H1 (cell line): ENCODE measurements around the gene CARD16. TPM values are rescaled to one million over a fixed set of nuclear protein-coding genes. Genes with fewer than 3 reads are reported as not detected.

ENCODE experiments used
- EP300 ChIP-seq, 2 experiments: IDR thresholded peaks; 1 replicate in 1 of 2; 2 replicates in 1 of 2; pipeline ENCODE4 v1.6.1; 2011 to 2012; ENCODE audit warnings: low read depth in 2 of 2, low read length in 2 of 2, mild to moderate bottlenecking in 2 of 2, borderline replicate concordance in 1 of 2, inconsistent platforms in 1 of 2, moderate library complexity in 1 of 2
- NRF1 ChIP-seq: IDR thresholded peaks from 2 replicates; pipeline ENCODE4 v1.6.1; 2011; ENCODE audit warnings: mild to moderate bottlenecking, low read depth, low read length, improper control_type of control experiment
- RFX5 ChIP-seq: IDR thresholded peaks from 2 replicates; pipeline ENCODE4 v1.6.1; 2011; ENCODE audit warnings: low read depth, low read length, improper control_type of control experiment, borderline replicate concordance
- SIRT6 ChIP-seq: IDR thresholded peaks from one replicate; pipeline ENCODE4 v1.7.1; 2012; ENCODE audit warnings: low read length, inconsistent platforms
- SP4 ChIP-seq: IDR thresholded peaks from 2 replicates; pipeline ENCODE4 v1.6.1; 2012; ENCODE audit warnings: low read length, inconsistent platforms
- TBP ChIP-seq: IDR thresholded peaks from 2 replicates; pipeline ENCODE4 v1.6.1; 2011; ENCODE audit warnings: low read depth, low read length, improper control_type of control experiment
- TEAD4 ChIP-seq: IDR thresholded peaks from 2 replicates; pipeline ENCODE4 v1.6.1; 2012; ENCODE audit warnings: low read depth, low read length, inconsistent platforms, mixed read lengths
- YY1 ChIP-seq: IDR thresholded peaks from 2 replicates; pipeline ENCODE4 v1.6.1; 2011; ENCODE audit warnings: low read depth, mild to moderate bottlenecking, low read length
- polyA plus RNA-seq, 7 experiments: library from polyadenylated mRNA; depleted of rRNA in 3 of 7; stranded (reverse) in 5 of 7; unstranded in 2 of 7; fragments of >200 nt in 5 of 7; fragments of 200-250 nt in 2 of 7; gene quantifications; 1 replicate in 5 of 7; 2 replicates in 1 of 7; 4 replicates in 1 of 7; pipeline versions ENCODE4 v1.2.1 to v1.2.3, GENCODE V29; 2011 to 2013; ENCODE audit warnings: missing spikeins in 2 of 7, mixed read lengths in 2 of 7
- total RNA-seq: library from RNA; stranded (reverse); fragmentation: NEBNext Ultra II Directional; extraction: Animal tissue kit (Norgen Biotek cat#: 25700); gene quantifications from 2 replicates; pipeline ENCODE4 v1.2.1, GENCODE V29; 2021
- TF ChIP-seq, protein P1 (sequence below): fragments of 300-600 bp; sonication (generic); IDR thresholded peaks from 2 replicates; pipeline ENCODE4 v1.7.1; 2012; ENCODE audit warnings: low read length, moderate library complexity, mild to moderate bottlenecking, inconsistent platforms; ENCODE audit not compliant: insufficient replicate concordance

Gene CARD16
- total and polyA plus RNA-seq, 2 of the 8 experiments (the other 6 are each of a cell fraction or from before 2014, with no cell fraction given) = not detected

DNA sequence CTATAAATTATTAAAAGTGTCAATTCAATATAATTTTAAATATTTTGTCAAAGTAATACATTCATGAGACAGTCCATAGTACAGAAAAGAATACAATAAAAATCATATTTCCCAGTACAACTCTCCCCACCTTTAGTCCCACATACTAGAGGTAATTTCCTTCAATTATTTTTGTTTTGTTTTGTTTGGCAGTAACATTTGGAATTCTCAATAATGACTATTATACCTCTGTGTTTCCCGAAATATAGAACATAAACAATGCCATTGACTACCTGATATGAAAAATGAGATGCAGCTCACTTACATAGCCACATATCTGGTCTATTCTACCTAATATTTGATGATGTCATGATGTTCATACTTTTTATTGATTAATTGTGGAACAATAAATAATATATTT, 52.4 kb downstream of the CARD16 start (continued):
- TF ChIP-seq, protein P1, sequence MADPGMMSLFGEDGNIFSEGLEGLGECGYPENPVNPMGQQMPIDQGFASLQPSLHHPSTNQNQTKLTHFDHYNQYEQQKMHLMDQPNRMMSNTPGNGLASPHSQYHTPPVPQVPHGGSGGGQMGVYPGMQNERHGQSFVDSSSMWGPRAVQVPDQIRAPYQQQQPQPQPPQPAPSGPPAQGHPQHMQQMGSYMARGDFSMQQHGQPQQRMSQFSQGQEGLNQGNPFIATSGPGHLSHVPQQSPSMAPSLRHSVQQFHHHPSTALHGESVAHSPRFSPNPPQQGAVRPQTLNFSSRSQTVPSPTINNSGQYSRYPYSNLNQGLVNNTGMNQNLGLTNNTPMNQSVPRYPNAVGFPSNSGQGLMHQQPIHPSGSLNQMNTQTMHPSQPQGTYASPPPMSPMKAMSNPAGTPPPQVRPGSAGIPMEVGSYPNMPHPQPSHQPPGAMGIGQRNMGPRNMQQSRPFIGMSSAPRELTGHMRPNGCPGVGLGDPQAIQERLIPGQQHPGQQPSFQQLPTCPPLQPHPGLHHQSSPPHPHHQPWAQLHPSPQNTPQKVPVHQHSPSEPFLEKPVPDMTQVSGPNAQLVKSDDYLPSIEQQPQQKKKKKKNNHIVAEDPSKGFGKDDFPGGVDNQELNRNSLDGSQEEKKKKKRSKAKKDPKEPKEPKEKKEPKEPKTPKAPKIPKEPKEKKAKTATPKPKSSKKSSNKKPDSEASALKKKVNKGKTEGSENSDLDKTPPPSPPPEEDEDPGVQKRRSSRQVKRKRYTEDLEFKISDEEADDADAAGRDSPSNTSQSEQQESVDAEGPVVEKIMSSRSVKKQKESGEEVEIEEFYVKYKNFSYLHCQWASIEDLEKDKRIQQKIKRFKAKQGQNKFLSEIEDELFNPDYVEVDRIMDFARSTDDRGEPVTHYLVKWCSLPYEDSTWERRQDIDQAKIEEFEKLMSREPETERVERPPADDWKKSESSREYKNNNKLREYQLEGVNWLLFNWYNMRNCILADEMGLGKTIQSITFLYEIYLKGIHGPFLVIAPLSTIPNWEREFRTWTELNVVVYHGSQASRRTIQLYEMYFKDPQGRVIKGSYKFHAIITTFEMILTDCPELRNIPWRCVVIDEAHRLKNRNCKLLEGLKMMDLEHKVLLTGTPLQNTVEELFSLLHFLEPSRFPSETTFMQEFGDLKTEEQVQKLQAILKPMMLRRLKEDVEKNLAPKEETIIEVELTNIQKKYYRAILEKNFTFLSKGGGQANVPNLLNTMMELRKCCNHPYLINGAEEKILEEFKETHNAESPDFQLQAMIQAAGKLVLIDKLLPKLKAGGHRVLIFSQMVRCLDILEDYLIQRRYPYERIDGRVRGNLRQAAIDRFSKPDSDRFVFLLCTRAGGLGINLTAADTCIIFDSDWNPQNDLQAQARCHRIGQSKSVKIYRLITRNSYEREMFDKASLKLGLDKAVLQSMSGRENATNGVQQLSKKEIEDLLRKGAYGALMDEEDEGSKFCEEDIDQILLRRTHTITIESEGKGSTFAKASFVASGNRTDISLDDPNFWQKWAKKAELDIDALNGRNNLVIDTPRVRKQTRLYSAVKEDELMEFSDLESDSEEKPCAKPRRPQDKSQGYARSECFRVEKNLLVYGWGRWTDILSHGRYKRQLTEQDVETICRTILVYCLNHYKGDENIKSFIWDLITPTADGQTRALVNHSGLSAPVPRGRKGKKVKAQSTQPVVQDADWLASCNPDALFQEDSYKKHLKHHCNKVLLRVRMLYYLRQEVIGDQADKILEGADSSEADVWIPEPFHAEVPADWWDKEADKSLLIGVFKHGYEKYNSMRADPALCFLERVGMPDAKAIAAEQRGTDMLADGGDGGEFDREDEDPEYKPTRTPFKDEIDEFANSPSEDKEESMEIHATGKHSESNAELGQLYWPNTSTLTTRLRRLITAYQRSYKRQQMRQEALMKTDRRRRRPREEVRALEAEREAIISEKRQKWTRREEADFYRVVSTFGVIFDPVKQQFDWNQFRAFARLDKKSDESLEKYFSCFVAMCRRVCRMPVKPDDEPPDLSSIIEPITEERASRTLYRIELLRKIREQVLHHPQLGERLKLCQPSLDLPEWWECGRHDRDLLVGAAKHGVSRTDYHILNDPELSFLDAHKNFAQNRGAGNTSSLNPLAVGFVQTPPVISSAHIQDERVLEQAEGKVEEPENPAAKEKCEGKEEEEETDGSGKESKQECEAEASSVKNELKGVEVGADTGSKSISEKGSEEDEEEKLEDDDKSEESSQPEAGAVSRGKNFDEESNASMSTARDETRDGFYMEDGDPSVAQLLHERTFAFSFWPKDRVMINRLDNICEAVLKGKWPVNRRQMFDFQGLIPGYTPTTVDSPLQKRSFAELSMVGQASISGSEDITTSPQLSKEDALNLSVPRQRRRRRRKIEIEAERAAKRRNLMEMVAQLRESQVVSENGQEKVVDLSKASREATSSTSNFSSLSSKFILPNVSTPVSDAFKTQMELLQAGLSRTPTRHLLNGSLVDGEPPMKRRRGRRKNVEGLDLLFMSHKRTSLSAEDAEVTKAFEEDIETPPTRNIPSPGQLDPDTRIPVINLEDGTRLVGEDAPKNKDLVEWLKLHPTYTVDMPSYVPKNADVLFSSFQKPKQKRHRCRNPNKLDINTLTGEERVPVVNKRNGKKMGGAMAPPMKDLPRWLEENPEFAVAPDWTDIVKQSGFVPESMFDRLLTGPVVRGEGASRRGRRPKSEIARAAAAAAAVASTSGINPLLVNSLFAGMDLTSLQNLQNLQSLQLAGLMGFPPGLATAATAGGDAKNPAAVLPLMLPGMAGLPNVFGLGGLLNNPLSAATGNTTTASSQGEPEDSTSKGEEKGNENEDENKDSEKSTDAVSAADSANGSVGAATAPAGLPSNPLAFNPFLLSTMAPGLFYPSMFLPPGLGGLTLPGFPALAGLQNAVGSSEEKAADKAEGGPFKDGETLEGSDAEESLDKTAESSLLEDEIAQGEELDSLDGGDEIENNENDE = no peak
- no peak for TF ChIP-seq TEAD4
- TF ChIP-seq SIRT6 = no peak
- TF ChIP-seq SP4 = no peak
- no peak for TF ChIP-seq TBP
- no peak for TF ChIP-seq EP300 (IDR thresholded peaks at IDR 0.05; ENCODE audit: borderline replicate concordance in 1 of 2, low read depth in 2 of 2, low read length in 2 of 2)
- no peak for TF ChIP-seq NRF1
- TF ChIP-seq YY1 = no peak
- TF ChIP-seq RFX5 = no peak
- TF ChIP-seq, all 59 proteins: peak for 0
